ENCODE measurements around the gene PTPRD. TPM values are rescaled to one million over a fixed set of nuclear protein-coding genes. Genes with fewer than 3 reads are reported as not detected.

The PTPRD gene
- total and polyA plus RNA-seq, 2 experiments from 2014 or later, result 11.5 to 58.0 TPM

- H3K4me1 ChIP-seq (ENCODE audit: insufficient read depth), result peaks cover 7% of the 10 kb centered on the region; the same call in 1 of the 2 replicates
- Mint-ChIP-seq H3K36me3 (ENCODE audit: low read depth) (no peaks in the 10 kb centered on the region), H3K27me3 (ENCODE audit: insufficient read depth, low read depth, poor library complexity) (no peaks in the 10 kb centered on the region), H3K4me3 (no peak overlapping the region), H3K4me1 (peaks cover 24% of the 10 kb centered on the region), H3K27ac (peak overlapping the region; percentile 68; the same call in 1 of the 2 replicates), H3K9me3 (no peaks in the 10 kb centered on the region)
- no peaks in the 10 kb centered on the region for H3K79me2 ChIP-seq (replicated peaks; ENCODE audit: insufficient read depth)
- no peaks in the 10 kb centered on the region for H3K9me2 ChIP-seq (ENCODE audit: insufficient read depth)
- DNase-seq (ENCODE audit: low spot score), result no peak
- H3K4me3 ChIP-seq, result no peak overlapping the region
- H3K4me2 ChIP-seq, result no peak overlapping the region
- no peak overlapping the region for H2AFZ ChIP-seq
- no peak for TF ChIP-seq REST (IDR thresholded peaks at IDR 0.05; ENCODE audit: unreplicated experiment)
- peak; percentile 65; the same call in 1 of the 2 replicates for TF ChIP-seq NANOG (IDR thresholded peaks at IDR 0.05; ENCODE audit: borderline replicate concordance)
- no peaks in the 10 kb centered on the region for H3K36me3 ChIP-seq (ENCODE audit: insufficient read depth)
- no peaks in the 10 kb centered on the region for H3K27me3 ChIP-seq (ENCODE audit: insufficient read depth)
- ATAC-seq, result no peak
- H3F3A ChIP-seq (replicated peaks; ENCODE audit: low read depth), result no peaks in the 10 kb centered on the region
- no peaks in the 10 kb centered on the region for H4K20me1 ChIP-seq (replicated peaks; ENCODE audit: insufficient read depth)
- no peak overlapping the region for H3K27ac ChIP-seq (ENCODE audit: low read depth)
Measured at GRCh38 chr9:9730174-9730573, 882.6 kb downstream of the PTPRD start.

GRCh38 chr9:9729082-9729481 is 883.7 kb downstream of the PTPRD start:
- peak overlapping the region; percentile 71 for H3K27ac Mint-ChIP-seq
- no peaks in the 10 kb centered on the region for H3K36me3 Mint-ChIP-seq (ENCODE audit: low read depth)
- H3K36me3 ChIP-seq (ENCODE audit: insufficient read depth), result no peaks in the 10 kb centered on the region
- H3K9me2 ChIP-seq (ENCODE audit: insufficient read depth), result no peaks in the 10 kb centered on the region
- H3K4me1 Mint-ChIP-seq, result peaks cover 24% of the 10 kb centered on the region
- no peaks in the 10 kb centered on the region for H4K20me1 ChIP-seq (replicated peaks; ENCODE audit: insufficient read depth)
- H2AFZ ChIP-seq, result no peak overlapping the region
- no peak overlapping the region for H3K4me3 ChIP-seq
- H3F3A ChIP-seq (replicated peaks; ENCODE audit: low read depth), result no peaks in the 10 kb centered on the region
- H3K27me3 Mint-ChIP-seq (ENCODE audit: insufficient read depth, low read depth, poor library complexity), result no peaks in the 10 kb centered on the region
- no peak overlapping the region for H3K4me3 Mint-ChIP-seq
- H3K79me2 ChIP-seq (replicated peaks; ENCODE audit: insufficient read depth), result no peaks in the 10 kb centered on the region
- H3K4me1 ChIP-seq (ENCODE audit: insufficient read depth), result peaks cover 7% of the 10 kb centered on the region; the same call in 1 of the 2 replicates
- no peak overlapping the region for H3K4me2 ChIP-seq
- no peaks in the 10 kb centered on the region for H3K27me3 ChIP-seq (ENCODE audit: insufficient read depth)
- no peak overlapping the region for H3K27ac ChIP-seq (ENCODE audit: low read depth)
- ATAC-seq (no peak), DNase-seq (ENCODE audit: low spot score) (peak; percentile 4)
- no peaks in the 10 kb centered on the region for H3K9me3 Mint-ChIP-seq
- TF ChIP-seq CREB1 (CRISPR knock-in tag; IDR thresholded peaks at IDR 0.05; ENCODE audit: low read depth) (no peak), ZNF462 (CRISPR knock-in tag; IDR thresholded peaks at IDR 0.05) (no peak), ZNF331 (CRISPR knock-in tag; IDR thresholded peaks at IDR 0.05; ENCODE audit: low read depth) (no peak), POLR2AphosphoS5 (IDR thresholded peaks at IDR 0.05; ENCODE audit: low read depth) (no peak), NANOG (IDR thresholded peaks at IDR 0.05; ENCODE audit: borderline replicate concordance) (no peak), STAT1 (IDR thresholded peaks at IDR 0.05; ENCODE audit: unreplicated experiment) (no peak), CTCF (conservative IDR thresholded peaks at IDR 0.05; ENCODE audit: low read depth in 2 of 2) (no peak), EZH2 (IDR thresholded peaks at IDR 0.05; ENCODE audit: low read depth, unreplicated experiment) (no peak), ZNF114 (CRISPR knock-in tag; IDR thresholded peaks at IDR 0.05) (no peak), JUNB (IDR thresholded peaks at IDR 0.05; ENCODE audit: unreplicated experiment) (no peak)
